ENCODE results near the gene RETREG1. TPM values are rescaled to one million over a fixed set of nuclear protein-coding genes. Genes with fewer than 3 reads are reported as not detected.

The RETREG1 gene
- total RNA-seq, 2 donors from 2014 or later: 102 to 180 TPM

GRCh38 chr5:16644301-16644889 lies 27.6 kb upstream of the RETREG1 start:
- H3K27ac ChIP-seq: no peak overlapping the region
- H3K27me3 ChIP-seq: no peaks in the 10 kb centered on the region
- no peaks in the 10 kb centered on the region for H3K36me3 ChIP-seq
- DNase-seq (ENCODE audit: low spot score): no peak
- no peaks in the 10 kb centered on the region for H3K4me1 ChIP-seq
- H3K4me3 ChIP-seq: no peak overlapping the region
- no peak for TF ChIP-seq CTCF (IDR thresholded peaks at IDR 0.05)
- no peaks in the 10 kb centered on the region for H3K9me3 ChIP-seq

GRCh38 chr5:16642867-16643266 lies 26.1 kb upstream of the RETREG1 start:
- Histone ChIP-seq H3K36me3 (no peaks in the 10 kb centered on the region), H3K27me3 (no peaks in the 10 kb centered on the region), H3K4me3 (no peak overlapping the region), H3K27ac (no peak overlapping the region), H3K9me3 (no peaks in the 10 kb centered on the region), H3K4me1 (no peaks in the 10 kb centered on the region)
- DNase-seq (ENCODE audit: low spot score): no peak
- TF ChIP-seq CTCF (IDR thresholded peaks at IDR 0.05): no peak

- H3K36me3 ChIP-seq: no peaks in the 10 kb centered on the region
- H3K27ac ChIP-seq: no peak overlapping the region
- H3K4me3 ChIP-seq: no peak overlapping the region
- no peaks in the 10 kb centered on the region for H3K27me3 ChIP-seq
- TF ChIP-seq CTCF (IDR thresholded peaks at IDR 0.05): no peak
- no peak for DNase-seq (ENCODE audit: low spot score)
- no peaks in the 10 kb centered on the region for H3K4me1 ChIP-seq
- H3K9me3 ChIP-seq: no peaks in the 10 kb centered on the region
These were observed 22.4 kb upstream of the RETREG1 start for GRCh38 chr5:16639206-16639605.

GRCh38 chr5:16628376-16628775 lies 11.6 kb upstream of the RETREG1 start:
- Histone ChIP-seq H3K27ac (peak overlapping the region; percentile 64 to 90), H3K4me1 (peaks cover 0 to 32% of the 10 kb centered on the region in 2 donors), H3K27me3 (no peaks in the 10 kb centered on the region), H3K4me3 (no peak overlapping the region), H3K36me3 (no peaks in the 10 kb centered on the region), H3K9me3 (no peaks in the 10 kb centered on the region)
- TF ChIP-seq CTCF (IDR thresholded peaks at IDR 0.05): no peak
- no peak for DNase-seq (ENCODE audit: low spot score)

GRCh38 chr5:16626696-16627264 lies 10.0 kb upstream of the RETREG1 start:
- no peak for DNase-seq (ENCODE audit: low spot score)
- Histone ChIP-seq H3K4me3 (peak overlapping the region; percentile 22 to 38), H3K36me3 (no peaks in the 10 kb centered on the region), H3K9me3 (no peaks in the 10 kb centered on the region), H3K27ac (peak overlapping the region; percentile 64 to 90), H3K27me3 (no peaks in the 10 kb centered on the region), H3K4me1 (peaks cover 0 to 32% of the 10 kb centered on the region in 2 donors)
- no peak for TF ChIP-seq CTCF (IDR thresholded peaks at IDR 0.05)

GRCh38 chr5:16625096-16625495 lies 8.3 kb upstream of the RETREG1 start:
- Histone ChIP-seq H3K27me3 (no peaks in the 10 kb centered on the region), H3K4me1 (peaks cover 0 to 32% of the 10 kb centered on the region in 2 donors), H3K27ac (peak overlapping the region; percentile 64 to 90), H3K9me3 (no peaks in the 10 kb centered on the region), H3K36me3 (no peaks in the 10 kb centered on the region), H3K4me3 (peak overlapping the region; percentile 38 to 39)
- DNase-seq (ENCODE audit: low spot score): no peak
- no peak for TF ChIP-seq CTCF (IDR thresholded peaks at IDR 0.05)
